ENCODE data around the gene FMNL2. TPM values are rescaled to one million over a fixed set of nuclear protein-coding genes. Genes with fewer than 3 reads are reported as not detected.

Gene FMNL2
- polyA plus RNA-seq, 1 donor from 2014 or later = 86.5 TPM

DNA sequence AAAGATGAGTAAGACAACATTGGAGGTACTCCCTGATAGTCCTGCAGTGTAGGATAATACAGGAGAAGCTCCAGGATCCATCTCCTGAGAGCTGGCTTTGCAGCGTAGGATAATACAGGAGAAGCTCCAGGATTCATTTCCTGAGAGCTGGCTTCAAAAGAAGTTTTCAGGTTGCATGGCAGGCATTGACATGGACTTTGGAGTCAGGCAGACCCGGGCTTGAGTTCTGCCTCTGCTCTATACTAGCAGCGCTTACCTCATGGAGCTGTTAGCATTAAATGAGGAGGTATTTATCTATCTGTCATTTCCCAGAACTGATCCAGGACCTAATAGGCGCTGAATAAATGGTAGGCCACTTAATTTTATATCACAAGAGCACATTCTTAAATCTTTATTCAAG, 97.8 kb downstream of the FMNL2 start:
- Histone ChIP-seq H3K9ac (ENCODE audit: low read length) (no peak overlapping the region), H3K4me2 (ENCODE audit: low read length) (no peak overlapping the region), H3K9me3 (ENCODE audit: low read length) (no peaks in the 10 kb centered on the region), H3K27me3 (ENCODE audit: insufficient read depth, low read depth, low read length) (no peaks in the 10 kb centered on the region), H3F3A (ENCODE audit: insufficient read depth, low read length, poor library complexity, severe bottlenecking) (no peaks in the 10 kb centered on the region), H3K36me3 (ENCODE audit: insufficient read depth, low read length) (no peaks in the 10 kb centered on the region), H3K27ac (ENCODE audit: low read length) (no peak overlapping the region), H3K79me2 (replicated peaks; ENCODE audit: insufficient read depth, low read length) (peaks cover 42% of the 10 kb centered on the region), H2AFZ (ENCODE audit: low read depth, low read length) (no peak overlapping the region), H3K4me3 (ENCODE audit: low read length) (no peak overlapping the region), H3K9me2 (ENCODE audit: insufficient read depth, low read length) (no peaks in the 10 kb centered on the region), H4K20me1 (ENCODE audit: insufficient read depth) (no peaks in the 10 kb centered on the region)
- TF ChIP-seq EZH2 (IDR thresholded peaks at IDR 0.05; ENCODE audit: borderline replicate concordance, insufficient read depth, low read length, poor library complexity, severe bottlenecking) (no peak), EP300 (conservative IDR thresholded peaks at IDR 0.05; ENCODE audit: poor library complexity, severe bottlenecking) (no peak), MXI1 (conservative IDR thresholded peaks at IDR 0.05; ENCODE audit: poor library complexity, severe bottlenecking) (no peak), RAD21 (conservative IDR thresholded peaks at IDR 0.05) (no peak), TAF1 (IDR thresholded peaks at IDR 0.05; ENCODE audit: low read depth) (no peak), SMC3 (conservative IDR thresholded peaks at IDR 0.05; ENCODE audit: poor library complexity) (no peak), POLR2AphosphoS5 (IDR thresholded peaks at IDR 0.05) (no peak)
- TF ChIP-seq, protein P1, sequence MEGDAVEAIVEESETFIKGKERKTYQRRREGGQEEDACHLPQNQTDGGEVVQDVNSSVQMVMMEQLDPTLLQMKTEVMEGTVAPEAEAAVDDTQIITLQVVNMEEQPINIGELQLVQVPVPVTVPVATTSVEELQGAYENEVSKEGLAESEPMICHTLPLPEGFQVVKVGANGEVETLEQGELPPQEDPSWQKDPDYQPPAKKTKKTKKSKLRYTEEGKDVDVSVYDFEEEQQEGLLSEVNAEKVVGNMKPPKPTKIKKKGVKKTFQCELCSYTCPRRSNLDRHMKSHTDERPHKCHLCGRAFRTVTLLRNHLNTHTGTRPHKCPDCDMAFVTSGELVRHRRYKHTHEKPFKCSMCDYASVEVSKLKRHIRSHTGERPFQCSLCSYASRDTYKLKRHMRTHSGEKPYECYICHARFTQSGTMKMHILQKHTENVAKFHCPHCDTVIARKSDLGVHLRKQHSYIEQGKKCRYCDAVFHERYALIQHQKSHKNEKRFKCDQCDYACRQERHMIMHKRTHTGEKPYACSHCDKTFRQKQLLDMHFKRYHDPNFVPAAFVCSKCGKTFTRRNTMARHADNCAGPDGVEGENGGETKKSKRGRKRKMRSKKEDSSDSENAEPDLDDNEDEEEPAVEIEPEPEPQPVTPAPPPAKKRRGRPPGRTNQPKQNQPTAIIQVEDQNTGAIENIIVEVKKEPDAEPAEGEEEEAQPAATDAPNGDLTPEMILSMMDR (IDR thresholded peaks at IDR 0.05; ENCODE audit: poor library complexity, severe bottlenecking) = no peak
- TF ChIP-seq, protein P2, sequence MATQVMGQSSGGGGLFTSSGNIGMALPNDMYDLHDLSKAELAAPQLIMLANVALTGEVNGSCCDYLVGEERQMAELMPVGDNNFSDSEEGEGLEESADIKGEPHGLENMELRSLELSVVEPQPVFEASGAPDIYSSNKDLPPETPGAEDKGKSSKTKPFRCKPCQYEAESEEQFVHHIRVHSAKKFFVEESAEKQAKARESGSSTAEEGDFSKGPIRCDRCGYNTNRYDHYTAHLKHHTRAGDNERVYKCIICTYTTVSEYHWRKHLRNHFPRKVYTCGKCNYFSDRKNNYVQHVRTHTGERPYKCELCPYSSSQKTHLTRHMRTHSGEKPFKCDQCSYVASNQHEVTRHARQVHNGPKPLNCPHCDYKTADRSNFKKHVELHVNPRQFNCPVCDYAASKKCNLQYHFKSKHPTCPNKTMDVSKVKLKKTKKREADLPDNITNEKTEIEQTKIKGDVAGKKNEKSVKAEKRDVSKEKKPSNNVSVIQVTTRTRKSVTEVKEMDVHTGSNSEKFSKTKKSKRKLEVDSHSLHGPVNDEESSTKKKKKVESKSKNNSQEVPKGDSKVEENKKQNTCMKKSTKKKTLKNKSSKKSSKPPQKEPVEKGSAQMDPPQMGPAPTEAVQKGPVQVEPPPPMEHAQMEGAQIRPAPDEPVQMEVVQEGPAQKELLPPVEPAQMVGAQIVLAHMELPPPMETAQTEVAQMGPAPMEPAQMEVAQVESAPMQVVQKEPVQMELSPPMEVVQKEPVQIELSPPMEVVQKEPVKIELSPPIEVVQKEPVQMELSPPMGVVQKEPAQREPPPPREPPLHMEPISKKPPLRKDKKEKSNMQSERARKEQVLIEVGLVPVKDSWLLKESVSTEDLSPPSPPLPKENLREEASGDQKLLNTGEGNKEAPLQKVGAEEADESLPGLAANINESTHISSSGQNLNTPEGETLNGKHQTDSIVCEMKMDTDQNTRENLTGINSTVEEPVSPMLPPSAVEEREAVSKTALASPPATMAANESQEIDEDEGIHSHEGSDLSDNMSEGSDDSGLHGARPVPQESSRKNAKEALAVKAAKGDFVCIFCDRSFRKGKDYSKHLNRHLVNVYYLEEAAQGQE (IDR thresholded peaks at IDR 0.05; ENCODE audit: borderline replicate concordance) = no peak

DNA sequence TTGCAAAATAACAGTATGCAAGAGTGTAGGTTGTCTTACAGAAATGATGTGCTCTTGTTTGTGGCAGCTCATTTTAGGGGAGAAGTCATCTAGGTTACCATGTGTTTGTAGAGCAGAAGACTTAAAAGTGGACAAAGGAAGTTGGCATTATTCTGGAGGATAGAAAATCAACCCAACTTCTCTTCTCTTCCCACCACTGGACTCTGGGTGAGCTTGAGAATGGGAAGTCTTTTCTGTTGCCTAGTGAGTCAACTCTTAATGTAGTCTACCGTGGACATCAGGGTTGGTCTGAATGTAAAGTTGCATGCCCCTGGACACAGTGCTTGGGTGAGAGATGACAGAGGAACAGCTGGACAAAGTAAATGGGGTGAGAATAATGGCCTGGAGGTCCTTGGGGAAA, 98.3 kb downstream of the FMNL2 start:
- Histone ChIP-seq H3K4me2 (ENCODE audit: low read length) (no peak overlapping the region), H2AFZ (ENCODE audit: low read depth, low read length) (no peak overlapping the region), H3K27me3 (ENCODE audit: insufficient read depth, low read depth, low read length) (no peaks in the 10 kb centered on the region), H3K27ac (ENCODE audit: low read length) (no peak overlapping the region), H3K79me2 (replicated peaks; ENCODE audit: insufficient read depth, low read length) (peaks cover 38% of the 10 kb centered on the region), H3K9me2 (ENCODE audit: insufficient read depth, low read length) (no peaks in the 10 kb centered on the region), H3K4me3 (ENCODE audit: low read length) (no peak overlapping the region), H3K9me3 (ENCODE audit: low read length) (no peaks in the 10 kb centered on the region), H4K20me1 (ENCODE audit: insufficient read depth) (no peaks in the 10 kb centered on the region), H3F3A (ENCODE audit: insufficient read depth, low read length, poor library complexity, severe bottlenecking) (no peaks in the 10 kb centered on the region), H3K9ac (ENCODE audit: low read length) (no peak overlapping the region), H3K36me3 (ENCODE audit: insufficient read depth, low read length) (no peaks in the 10 kb centered on the region)
- TF ChIP-seq EZH2 (IDR thresholded peaks at IDR 0.05; ENCODE audit: borderline replicate concordance, insufficient read depth, low read length, poor library complexity, severe bottlenecking) (no peak), MXI1 (conservative IDR thresholded peaks at IDR 0.05; ENCODE audit: poor library complexity, severe bottlenecking) (no peak), TAF1 (IDR thresholded peaks at IDR 0.05; ENCODE audit: low read depth) (no peak), POLR2AphosphoS5 (IDR thresholded peaks at IDR 0.05) (no peak), RAD21 (conservative IDR thresholded peaks at IDR 0.05) (no peak), EP300 (conservative IDR thresholded peaks at IDR 0.05; ENCODE audit: poor library complexity, severe bottlenecking) (no peak), SMC3 (conservative IDR thresholded peaks at IDR 0.05; ENCODE audit: poor library complexity) (no peak)
- TF ChIP-seq, protein P2 (IDR thresholded peaks at IDR 0.05; ENCODE audit: borderline replicate concordance) = no peak
- TF ChIP-seq, protein P1 (IDR thresholded peaks at IDR 0.05; ENCODE audit: poor library complexity, severe bottlenecking) = no peak
